Endothelial cell of umbilical vein (primary cell): Measurements from ENCODE around the gene NIF3L1. TPM values are rescaled to one million over a fixed set of nuclear protein-coding genes. Genes with fewer than 3 reads are reported as not detected.

Experiments
- BruUV-seq: library from RNA; stranded (reverse); fragments of 400-500 nt; replicated peaks from 2 replicates; lab custom pipeline; 2021; lab: Mats Ljungman, UMichigan
- CTCF ChIA-PET: fragments of 300-600, 350-600 bp; sonication (Branson Sonifier 250); formaldehyde crosslinking; loops from one replicate; lab custom pipeline; 2021; ENCODE audit warnings: antibody characterized with exemption, inconsistent platforms; lab: Charles Lee
- POLR2A ChIA-PET: fragments of 300-600, 350-600 bp; sonication (Branson Sonifier 250); formaldehyde crosslinking; loops from one replicate; lab custom pipeline; 2021; ENCODE audit warnings: antibody characterized with exemption, inconsistent platforms; lab: Charles Lee
- DNase-seq: peaks from one replicate; pipeline ENCODE4 v3.0.0-alpha.2; 2011; ENCODE audit warnings: low read depth, low spot score
- FAIRE-seq: peaks from 2 replicates; lab custom pipeline; 2011; peaks lifted over from hg19 to GRCh38; lab: Jason Lieb, UNC
- H2AFZ ChIP-seq: 2 replicates; pipeline ENCODE4 v1.6.0; 2012; ENCODE audit warnings: low read depth, low read length, control low read depth, inconsistent platforms
- H3K27ac ChIP-seq: 2 replicates; pipeline ENCODE4 v1.5.1; 2011; ENCODE audit warnings: low read depth, mild to moderate bottlenecking, control low read depth, low read length, moderate library complexity; ENCODE audit not compliant: insufficient read depth
- H3K27me3 ChIP-seq, 2 experiments: 2 replicates each; pipeline versions ENCODE4 v1.6.0 to v1.6.1; 2011; ENCODE audit warnings: low read length in 2 of 2, mixed read lengths in 1 of 2; ENCODE audit not compliant: control insufficient read depth in 2 of 2, insufficient read depth in 2 of 2
- H3K36me3 ChIP-seq, 2 experiments: 2 replicates in 1 of 2; 3 replicates in 1 of 2; pipeline ENCODE4 v1.5.1; 2011; ENCODE audit warnings: low read length in 2 of 2, mild to moderate bottlenecking in 1 of 2, moderate library complexity in 1 of 2; ENCODE audit not compliant: control insufficient read depth in 2 of 2, insufficient read depth in 2 of 2; ENCODE audit errors: extremely low read depth in 1 of 2
- H3K4me1 ChIP-seq: 3 replicates; pipeline ENCODE4 v1.5.1; 2011; ENCODE audit warnings: mild to moderate bottlenecking, low read length; ENCODE audit not compliant: control insufficient read depth, insufficient read depth; ENCODE audit errors: extremely low read depth
- H3K4me2 ChIP-seq: 2 replicates; pipeline ENCODE4 v1.6.1; 2011; ENCODE audit warnings: low read length, control low read depth, mixed read lengths; ENCODE audit not compliant: insufficient read depth
- H3K4me3 ChIP-seq, 3 experiments: fragments of 200-600 bp in 1 of 3; sonication (generic), shearing (Covaris generic) in 1 of 3; replicated peaks in 1 of 3; 2 replicates each; pipeline ENCODE4 v1.5.1; 2011 to 2016; ENCODE audit warnings: control low read depth in 3 of 3, low read length in 3 of 3, mild to moderate bottlenecking in 2 of 3, inconsistent platforms in 1 of 3, low read depth in 1 of 3, moderate library complexity in 1 of 3; ENCODE audit not compliant: insufficient read depth in 1 of 3
- H3K79me2 ChIP-seq: 2 replicates; pipeline ENCODE4 v1.6.0; 2012; ENCODE audit warnings: low read length, inconsistent platforms; ENCODE audit not compliant: control insufficient read depth, insufficient read depth
- H3K9ac ChIP-seq: replicated peaks from 2 replicates; pipeline ENCODE3; 2011; ENCODE audit warnings: low read length, control low read depth; ENCODE audit not compliant: insufficient read depth; ENCODE audit errors: extremely low read depth
- H3K9me1 ChIP-seq: replicated peaks from 3 replicates; pipeline ENCODE4 v1.6.0; 2011; ENCODE audit warnings: mild to moderate bottlenecking, low read length; ENCODE audit not compliant: control insufficient read depth, insufficient read depth; ENCODE audit errors: extremely low read depth
- H3K9me3 ChIP-seq: replicated peaks from 2 replicates; pipeline ENCODE4 v1.5.1; 2012; ENCODE audit warnings: low read length, inconsistent platforms; ENCODE audit not compliant: control insufficient read depth, insufficient read depth
- H4K20me1 ChIP-seq: replicated peaks from 2 replicates; pipeline ENCODE3; 2011; ENCODE audit warnings: mild to moderate bottlenecking, low read length; ENCODE audit not compliant: control insufficient read depth, insufficient read depth; ENCODE audit errors: extremely low read depth
- EZH2 ChIP-seq: IDR thresholded peaks from 2 replicates; pipeline ENCODE4 v1.6.1; 2012; ENCODE audit warnings: borderline replicate concordance, low read depth, mild to moderate bottlenecking, moderate library complexity, low read length, inconsistent platforms; ENCODE audit not compliant: severe bottlenecking
- FOS ChIP-seq: IDR thresholded peaks from 2 replicates; pipeline ENCODE4 v1.6.1; 2011; ENCODE audit warnings: mild to moderate bottlenecking, low read length, moderate library complexity, borderline replicate concordance; ENCODE audit not compliant: insufficient read depth
- GATA2 ChIP-seq: IDR thresholded peaks from 2 replicates; pipeline ENCODE4 v1.7.0; 2011; ENCODE audit warnings: low read depth, mild to moderate bottlenecking, moderate library complexity, mixed read lengths, low read length; ENCODE audit not compliant: insufficient read length, insufficient read depth
- JUN ChIP-seq: IDR thresholded peaks from 2 replicates; pipeline ENCODE4 v1.6.1; 2011; ENCODE audit warnings: borderline replicate concordance, low read depth; ENCODE audit not compliant: insufficient read length, insufficient read depth
- MYC ChIP-seq: IDR thresholded peaks from one replicate; pipeline ENCODE4 v1.6.1; 2011; ENCODE audit warnings: mild to moderate bottlenecking, low read depth, low read length
- POLR2A ChIP-seq: IDR thresholded peaks from 2 replicates; pipeline ENCODE4 v1.6.1; 2012; ENCODE audit warnings: low read depth, mild to moderate bottlenecking, control low read depth, low read length
- POLR2AphosphoS5 ChIP-seq: IDR thresholded peaks from 2 replicates; pipeline ENCODE4 v1.6.1; 2012; ENCODE audit warnings: low read depth, mild to moderate bottlenecking, control low read depth, low read length, moderate library complexity; ENCODE audit not compliant: insufficient read depth
- dilution Hi-C: fragments of 300-500 bp; cut with MboI; formaldehyde crosslinking; loops from one replicate; pipeline ENCODE4 v1.15.0; 2019; ENCODE audit warnings: low sequenced_read_pairs; ENCODE audit not compliant: extremely low pct_ligation_motif_present
- intact Hi-C: fragments of 100-400 bp; cut with micrococcal nuclease; formaldehyde crosslinking; loops from one replicate; pipeline ENCODE4 v1.10.0; 2022
- polyA plus RNA-seq, 4 experiments: library from polyadenylated mRNA; depleted of rRNA in 3 of 4; stranded (reverse) in 3 of 4; unstranded in 1 of 4; fragments of >200 nt; gene quantifications; 2 replicates each; pipeline versions ENCODE4 v1.2.1 to v1.2.3, GENCODE V29; 2011 to 2012; ENCODE audit warnings: missing spikeins in 1 of 4
- total RNA-seq: library from RNA; stranded (reverse); gene quantifications from 2 replicates; pipeline ENCODE4 v1.2.3, GENCODE V29; 2021
- TF ChIP-seq, protein P1 (sequence below), 2 donors: IDR thresholded peaks; 1 replicate in 1 of 2; 2 replicates in 1 of 2; pipeline ENCODE4 v1.5.1; 2011; ENCODE audit warnings: low read length in 2 of 2, mild to moderate bottlenecking in 2 of 2, moderate library complexity in 2 of 2, control low read depth in 1 of 2, inconsistent platforms in 1 of 2, low read depth in 1 of 2; ENCODE audit not compliant: insufficient read depth in 1 of 2; ENCODE audit errors: extremely low read depth in 1 of 2
- TF ChIP-seq, protein P2 (sequence below): IDR thresholded peaks from 2 replicates; pipeline ENCODE4 v1.6.1; 2011; ENCODE audit not compliant: insufficient read depth, insufficient read length

NIF3L1 gene
- total and polyA plus RNA-seq, 2 donors (not counting 3 experiments of a cell fraction or from before 2014, with no cell fraction given), result 16.3 to 37.5 TPM

DNA sequence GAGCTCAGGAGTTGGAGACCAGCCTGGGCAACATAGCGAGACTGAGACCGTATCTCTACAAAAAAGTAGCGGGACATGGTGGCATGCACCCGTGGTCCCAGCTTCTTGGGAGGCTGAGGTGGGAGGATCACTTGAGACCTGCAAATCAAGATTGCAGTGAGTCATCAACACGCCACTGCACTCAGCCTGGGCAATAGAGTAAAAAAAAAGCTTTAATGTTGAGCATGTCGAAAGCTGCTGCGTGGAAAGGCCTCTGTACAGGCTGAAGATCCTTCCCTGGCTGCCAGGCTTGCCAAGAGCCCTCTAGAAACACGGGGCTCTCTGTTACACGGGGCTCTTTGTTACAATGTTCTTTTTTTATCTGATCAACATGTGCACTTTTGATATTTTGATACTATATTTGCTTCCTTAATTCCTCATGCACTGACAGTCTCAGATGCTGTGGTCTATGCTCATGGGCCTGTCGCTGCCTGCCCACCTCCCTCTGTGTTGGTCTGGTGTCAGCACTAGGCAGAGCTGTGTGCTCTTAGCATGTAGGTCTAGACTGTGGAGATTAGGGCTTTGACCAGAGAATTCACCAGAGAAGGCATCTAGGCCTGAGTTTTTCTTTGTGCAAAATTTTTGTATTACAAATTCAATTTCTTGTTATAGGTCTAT lies 43.4 kb upstream of the NIF3L1 start:
- no peaks in the 10 kb centered on the region for H3K9me3 ChIP-seq
- no peaks in the 10 kb centered on the region for H3K9me1 ChIP-seq
- DNase-seq (no peak), FAIRE-seq (no peak)
- ChIA-PET POLR2A (no interaction called here), CTCF (interaction anchor here (1.4 to 2.9 kb wide), 2 partner anchors 18 to 110 kb away, joined by 3 to 10 read pairs; no protein-coding TSS in a partner anchor)
- H3K27ac ChIP-seq, result no peak overlapping the region
- intact Hi-C loops (no loop called here), dilution Hi-C loops (no loop called here)
- no peak overlapping the region for H3K4me2 ChIP-seq
- no peaks in the 10 kb centered on the region for H3K79me2 ChIP-seq
- H4K20me1 ChIP-seq, result no peaks in the 10 kb centered on the region
- no peaks in the 10 kb centered on the region for H3K4me1 ChIP-seq
- no peaks in the 10 kb centered on the region for H3K27me3 ChIP-seq
- no peak overlapping the region for H2AFZ ChIP-seq
- H3K9ac ChIP-seq, result no peak overlapping the region
- BruUV-seq, result no TSS peak
- TF ChIP-seq GATA2 (no peak), EZH2 (no peak), FOS (no peak), POLR2AphosphoS5 (no peak), JUN (no peak), POLR2A (no peak), MYC (no peak)
- TF ChIP-seq, protein P1, sequence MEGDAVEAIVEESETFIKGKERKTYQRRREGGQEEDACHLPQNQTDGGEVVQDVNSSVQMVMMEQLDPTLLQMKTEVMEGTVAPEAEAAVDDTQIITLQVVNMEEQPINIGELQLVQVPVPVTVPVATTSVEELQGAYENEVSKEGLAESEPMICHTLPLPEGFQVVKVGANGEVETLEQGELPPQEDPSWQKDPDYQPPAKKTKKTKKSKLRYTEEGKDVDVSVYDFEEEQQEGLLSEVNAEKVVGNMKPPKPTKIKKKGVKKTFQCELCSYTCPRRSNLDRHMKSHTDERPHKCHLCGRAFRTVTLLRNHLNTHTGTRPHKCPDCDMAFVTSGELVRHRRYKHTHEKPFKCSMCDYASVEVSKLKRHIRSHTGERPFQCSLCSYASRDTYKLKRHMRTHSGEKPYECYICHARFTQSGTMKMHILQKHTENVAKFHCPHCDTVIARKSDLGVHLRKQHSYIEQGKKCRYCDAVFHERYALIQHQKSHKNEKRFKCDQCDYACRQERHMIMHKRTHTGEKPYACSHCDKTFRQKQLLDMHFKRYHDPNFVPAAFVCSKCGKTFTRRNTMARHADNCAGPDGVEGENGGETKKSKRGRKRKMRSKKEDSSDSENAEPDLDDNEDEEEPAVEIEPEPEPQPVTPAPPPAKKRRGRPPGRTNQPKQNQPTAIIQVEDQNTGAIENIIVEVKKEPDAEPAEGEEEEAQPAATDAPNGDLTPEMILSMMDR (IDR thresholded peaks at IDR 0.05; ENCODE audit: extremely low read depth in 1 of 2, insufficient read depth in 1 of 2, low read depth in 1 of 2, low read length in 2 of 2), result no peak
- TF ChIP-seq, protein P2, sequence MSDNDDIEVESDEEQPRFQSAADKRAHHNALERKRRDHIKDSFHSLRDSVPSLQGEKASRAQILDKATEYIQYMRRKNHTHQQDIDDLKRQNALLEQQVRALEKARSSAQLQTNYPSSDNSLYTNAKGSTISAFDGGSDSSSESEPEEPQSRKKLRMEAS, result no peak
- no peaks in the 10 kb centered on the region for H3K36me3 ChIP-seq
- no peak overlapping the region for H3K4me3 ChIP-seq
